ENCODE measurements around the gene ASTN2. TPM values are rescaled to one million over a fixed set of nuclear protein-coding genes. Genes with fewer than 3 reads are reported as not detected.

Gene ASTN2
- total and polyA plus RNA-seq, 2 donors (not counting 3 experiments of a cell fraction or from before 2014, with no cell fraction given): 1.0 to 1.9 TPM

GRCh38 chr9:116985596-116985995 is 429.3 kb downstream of the ASTN2 start:
- Histone ChIP-seq H3K79me2 (ENCODE audit: control insufficient read depth, insufficient read depth, low read length) (no peaks in the 10 kb centered on the region), H3K9ac (replicated peaks; ENCODE audit: extremely low read depth, insufficient read depth, low read length) (no peak overlapping the region), H2AFZ (ENCODE audit: low read depth, low read length) (no peak overlapping the region), H3K4me3 (replicated peaks in 1 of 3; ENCODE audit: insufficient read depth in 1 of 3, low read depth in 1 of 3, low read length in 3 of 3) (no peak overlapping the region), H4K20me1 (replicated peaks; ENCODE audit: control insufficient read depth, extremely low read depth, insufficient read depth, low read length) (no peaks in the 10 kb centered on the region), H3K27me3 (ENCODE audit: control insufficient read depth in 2 of 2, insufficient read depth in 2 of 2, low read length in 2 of 2) (no peaks in the 10 kb centered on the region), H3K9me1 (replicated peaks; ENCODE audit: control insufficient read depth, extremely low read depth, insufficient read depth, low read length) (no peaks in the 10 kb centered on the region), H3K4me2 (ENCODE audit: insufficient read depth, low read length) (no peak overlapping the region), H3K4me1 (ENCODE audit: control insufficient read depth, extremely low read depth, insufficient read depth, low read length) (no peaks in the 10 kb centered on the region), H3K36me3 (ENCODE audit: control insufficient read depth in 2 of 2, extremely low read depth in 1 of 2, insufficient read depth in 2 of 2, low read length in 2 of 2) (no peaks in the 10 kb centered on the region), H3K9me3 (replicated peaks; ENCODE audit: control insufficient read depth, insufficient read depth, low read length) (no peaks in the 10 kb centered on the region), H3K27ac (ENCODE audit: insufficient read depth, low read depth, low read length) (no peak overlapping the region)
- dilution Hi-C loops (cut with MboI; ENCODE audit: extremely low pct_ligation_motif_present, low sequenced_read_pairs) (no loop called here), intact Hi-C loops (cut with micrococcal nuclease) (no loop called here)
- DNase-seq (ENCODE audit: low read depth, low spot score) (no peak), FAIRE-seq (no peak)
- POLR2A ChIA-PET: no interaction called here
- TF ChIP-seq EZH2 (IDR thresholded peaks at IDR 0.05; ENCODE audit: borderline replicate concordance, low read depth, low read length, severe bottlenecking) (no peak), FOS (IDR thresholded peaks at IDR 0.05; ENCODE audit: borderline replicate concordance, insufficient read depth, low read length) (no peak), MAX (IDR thresholded peaks at IDR 0.05; ENCODE audit: insufficient read depth, insufficient read length) (no peak), POLR2AphosphoS5 (IDR thresholded peaks at IDR 0.05; ENCODE audit: insufficient read depth, low read depth, low read length) (no peak), POLR2A (IDR thresholded peaks at IDR 0.05; ENCODE audit: low read depth, low read length) (no peak), JUN (IDR thresholded peaks at IDR 0.05; ENCODE audit: borderline replicate concordance, insufficient read depth, insufficient read length, low read depth) (no peak), GATA2 (IDR thresholded peaks at IDR 0.05; ENCODE audit: insufficient read depth, insufficient read length, low read depth, low read length) (no peak), MYC (IDR thresholded peaks at IDR 0.05; ENCODE audit: low read depth, low read length) (no peak)
- TF ChIP-seq, protein P1, sequence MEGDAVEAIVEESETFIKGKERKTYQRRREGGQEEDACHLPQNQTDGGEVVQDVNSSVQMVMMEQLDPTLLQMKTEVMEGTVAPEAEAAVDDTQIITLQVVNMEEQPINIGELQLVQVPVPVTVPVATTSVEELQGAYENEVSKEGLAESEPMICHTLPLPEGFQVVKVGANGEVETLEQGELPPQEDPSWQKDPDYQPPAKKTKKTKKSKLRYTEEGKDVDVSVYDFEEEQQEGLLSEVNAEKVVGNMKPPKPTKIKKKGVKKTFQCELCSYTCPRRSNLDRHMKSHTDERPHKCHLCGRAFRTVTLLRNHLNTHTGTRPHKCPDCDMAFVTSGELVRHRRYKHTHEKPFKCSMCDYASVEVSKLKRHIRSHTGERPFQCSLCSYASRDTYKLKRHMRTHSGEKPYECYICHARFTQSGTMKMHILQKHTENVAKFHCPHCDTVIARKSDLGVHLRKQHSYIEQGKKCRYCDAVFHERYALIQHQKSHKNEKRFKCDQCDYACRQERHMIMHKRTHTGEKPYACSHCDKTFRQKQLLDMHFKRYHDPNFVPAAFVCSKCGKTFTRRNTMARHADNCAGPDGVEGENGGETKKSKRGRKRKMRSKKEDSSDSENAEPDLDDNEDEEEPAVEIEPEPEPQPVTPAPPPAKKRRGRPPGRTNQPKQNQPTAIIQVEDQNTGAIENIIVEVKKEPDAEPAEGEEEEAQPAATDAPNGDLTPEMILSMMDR (IDR thresholded peaks at IDR 0.05; ENCODE audit: extremely low read depth in 1 of 2, insufficient read depth in 1 of 2, low read depth in 1 of 2, low read length in 2 of 2): no peak
- no TSS peak for BruUV-seq (replicated peaks)
- CTCF ChIA-PET: no interaction called here

All from endothelial cell of umbilical vein (primary cell).